NCI-H226 (cell line): ENCODE data around the gene CR2.
"Not testable (repeated sequence)": the region's sequence is repeated elsewhere in the genome, so short reads cannot be mapped to it uniquely, and the experiment has no call there.

Experiments used
- DNase-seq: peaks from one replicate; pipeline ENCODE4 v3.0.0-alpha.2; 2015

Gene CR2

DNA sequence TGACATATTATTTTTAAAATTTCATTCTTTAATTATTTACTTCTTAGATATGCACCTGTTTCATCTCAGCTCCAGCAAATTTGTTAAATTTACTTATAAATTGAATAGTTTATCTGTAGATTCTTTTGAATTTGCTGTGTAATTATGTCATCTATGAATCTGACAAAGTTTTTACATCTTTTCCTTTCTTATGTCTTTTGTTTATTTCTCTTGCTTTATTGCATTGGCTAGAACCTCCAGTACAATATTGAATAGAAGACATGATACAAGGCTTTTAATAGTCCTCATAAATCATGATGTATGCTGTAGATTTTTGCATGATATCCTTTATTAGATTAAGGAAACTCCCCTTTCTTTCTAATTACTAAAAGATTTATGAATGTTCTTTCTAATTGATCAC lies 62.6 kb downstream of the CR2 start:
- no peak for DNase-seq

DNA sequence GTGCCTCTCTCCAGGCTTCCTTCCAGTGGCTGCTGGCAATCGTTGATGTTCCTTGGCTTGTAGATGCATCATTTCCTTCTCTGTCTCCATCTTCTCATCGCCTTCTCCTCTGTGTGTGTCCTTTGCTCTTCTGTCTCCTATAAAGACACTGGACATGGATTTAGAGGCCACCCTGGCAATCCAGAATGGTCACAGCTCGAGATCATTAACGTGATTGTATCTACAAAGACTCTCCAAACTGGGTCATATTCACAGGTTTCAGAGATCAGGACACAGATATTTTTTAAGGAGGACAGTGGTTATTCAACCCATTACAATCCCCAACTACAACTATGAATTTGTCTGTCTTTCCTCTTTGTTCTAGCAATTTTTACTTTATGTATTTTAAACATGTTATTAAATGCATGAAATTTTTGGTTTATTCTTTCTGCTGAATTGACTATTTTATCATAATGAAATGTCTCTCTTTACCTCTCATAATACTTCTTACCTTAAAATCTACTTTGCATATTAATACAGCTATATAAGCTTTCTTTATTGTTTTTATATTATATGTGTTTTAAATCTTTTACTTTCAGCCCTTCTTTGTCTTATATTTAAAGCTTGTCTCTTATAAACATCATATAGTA lies 64.6 kb downstream of the CR2 start:
- no peak for DNase-seq

DNA sequence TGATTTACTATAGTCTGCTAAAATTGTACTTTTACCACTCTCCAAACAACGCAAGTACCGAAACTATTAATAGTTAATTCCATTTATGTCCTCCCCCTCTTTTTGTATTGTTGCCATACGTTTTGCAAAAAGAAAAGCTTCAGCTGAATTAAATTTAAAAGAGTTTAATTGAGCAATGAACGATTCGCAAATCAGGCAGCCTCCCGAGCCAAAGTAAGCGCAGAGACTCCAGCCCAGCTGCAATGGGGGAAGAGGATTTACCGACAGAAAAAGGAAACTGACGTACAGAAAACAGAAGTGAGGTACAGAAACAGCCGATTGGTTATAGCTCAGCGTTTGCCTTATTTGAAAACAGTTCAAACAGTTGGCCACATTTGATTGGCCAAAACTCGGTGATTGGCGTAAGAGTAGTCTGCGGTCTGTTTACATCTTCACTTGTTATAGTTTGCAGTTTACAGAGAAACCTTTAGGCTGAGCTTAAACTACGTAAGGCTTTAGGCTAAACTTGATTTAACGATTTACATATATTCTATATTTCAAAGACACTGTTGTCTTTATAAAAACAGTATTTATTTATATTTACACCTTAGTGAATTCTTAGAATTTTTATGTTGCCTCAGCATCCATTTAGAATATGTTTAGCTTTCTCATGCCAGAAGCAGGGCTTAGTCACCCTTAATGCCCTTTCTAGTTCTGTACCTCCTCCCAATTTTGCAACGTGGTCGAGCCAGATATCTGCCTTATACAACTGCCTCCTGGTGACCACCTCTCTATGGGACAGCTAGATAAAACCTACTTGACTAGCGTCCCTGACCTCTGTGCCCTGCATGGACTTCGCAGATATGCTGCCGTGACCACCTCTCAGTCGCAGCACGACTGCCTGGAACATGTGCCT lies 65.6 kb downstream of the CR2 start:
- no peak for DNase-seq

DNA sequence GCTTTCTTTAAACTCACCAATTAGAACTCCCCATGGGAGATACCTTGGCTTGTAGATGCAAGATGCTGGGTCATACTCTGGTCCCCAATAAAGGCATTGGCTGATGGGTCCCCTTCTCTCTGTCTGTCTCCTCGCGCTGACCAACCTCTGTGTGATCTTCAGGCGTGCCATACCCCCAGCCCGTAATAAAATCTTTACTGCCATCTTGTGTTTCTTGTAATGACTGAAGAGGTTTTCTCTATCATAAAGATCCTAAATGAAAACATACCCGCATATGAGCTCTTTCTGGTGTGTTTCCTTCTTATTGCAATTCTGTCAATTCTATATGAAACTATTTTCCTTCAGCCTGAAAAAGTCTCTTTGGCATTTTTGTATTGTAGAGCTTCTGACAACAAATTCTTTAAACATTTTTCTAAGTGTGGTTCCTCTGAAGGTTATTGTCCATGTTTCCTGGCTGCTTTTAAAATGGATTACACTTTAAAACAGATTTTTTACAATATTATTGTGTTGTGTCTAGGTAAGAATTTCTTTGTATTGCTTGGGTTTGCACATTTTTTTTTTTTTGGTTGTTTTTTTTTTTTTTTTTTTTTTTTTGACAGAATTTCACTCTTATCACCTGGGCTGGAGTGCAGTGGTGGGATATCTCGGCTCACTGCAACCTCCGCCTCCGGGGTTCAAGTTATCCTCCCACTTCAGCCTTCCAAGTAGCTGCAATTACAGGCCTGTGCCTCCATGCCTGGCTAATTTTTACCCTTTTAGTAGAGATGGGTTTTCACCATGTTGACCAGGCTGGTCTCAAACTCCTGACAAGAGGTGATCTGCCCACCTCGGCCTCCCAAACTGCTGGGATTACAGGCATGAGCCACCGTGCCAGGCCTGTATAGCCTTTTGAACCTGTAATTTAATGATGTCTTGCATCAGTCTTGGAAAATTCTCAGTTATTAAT lies 66.5 kb downstream of the CR2 start:
- DNase-seq, result not testable (repeated sequence)

- DNase-seq, result not testable (repeated sequence)
These were observed 71.1 kb downstream of the CR2 start for GRCh38 chr1:207525239-207525638.

DNA sequence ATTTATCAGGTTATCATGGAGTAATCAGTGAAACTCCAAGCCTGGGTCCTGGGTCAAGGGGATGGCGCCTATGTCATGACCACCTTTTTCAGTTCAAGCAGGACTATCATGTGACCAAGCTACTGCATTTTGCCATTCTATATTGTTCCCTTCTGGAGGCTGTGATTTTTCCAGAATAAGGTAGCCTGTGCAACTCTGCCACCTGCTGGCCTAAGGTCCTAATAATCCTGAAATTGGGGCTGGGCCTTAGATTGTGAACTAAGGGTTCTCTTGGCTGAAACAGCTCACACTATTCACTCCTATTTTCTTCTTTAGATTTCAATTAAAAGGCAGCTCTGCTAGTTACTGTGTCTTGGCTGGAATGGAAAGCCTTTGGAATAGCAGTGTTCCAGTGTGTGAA lies 74.3 kb downstream of the CR2 start:
- DNase-seq, result not testable (repeated sequence)

- not testable (repeated sequence) for DNase-seq
These were observed 82.1 kb downstream of the CR2 start for GRCh38 chr1:207536263-207536662.
